Measurements from ENCODE around the gene KIAA1958. TPM values are rescaled to one million over a fixed set of nuclear protein-coding genes. Genes with fewer than 3 reads are reported as not detected.

Gene KIAA1958
- total RNA-seq, 1 experiment from 2014 or later = 28.6 TPM

DNA sequence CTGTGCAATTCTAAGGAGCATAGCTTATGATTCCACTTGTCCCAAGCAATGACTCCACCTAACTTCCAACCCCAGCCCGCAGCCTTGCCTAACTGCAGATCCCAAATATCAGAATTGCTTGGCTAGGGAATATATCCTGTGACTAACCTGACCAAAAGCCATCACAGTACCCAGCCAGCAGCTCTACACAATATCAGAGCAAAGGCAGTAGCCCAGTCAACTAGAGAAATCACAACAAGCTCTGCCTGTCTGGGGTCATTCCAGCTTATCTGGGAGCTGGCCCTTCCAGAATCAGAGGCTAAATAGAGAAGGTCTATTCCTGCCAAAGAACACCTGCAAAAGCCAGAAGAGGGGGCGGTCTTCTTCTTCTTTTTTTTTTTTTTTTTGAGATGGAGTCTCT is 9.3 kb upstream of the KIAA1958 start:
- CTCF ChIA-PET = no interaction called here
- Histone ChIP-seq H3K27me3 (replicated peaks; ENCODE audit: insufficient read depth, low read depth, low read length, poor library complexity) (no peaks in the 10 kb centered on the region), H3K27ac (ENCODE audit: low read depth, low read length, poor library complexity, severe bottlenecking) (no peak overlapping the region), H3K4me1 (ENCODE audit: insufficient read depth, low read length, poor library complexity, severe bottlenecking) (no peaks in the 10 kb centered on the region), H3K36me3 (ENCODE audit: insufficient read depth, low read length, poor library complexity, severe bottlenecking) (no peaks in the 10 kb centered on the region), H3K4me3 (ENCODE audit: low read depth, low read length, poor library complexity, severe bottlenecking) (no peak overlapping the region), H3K9me3 (ENCODE audit: low read depth, low read length, poor library complexity, severe bottlenecking) (no peaks in the 10 kb centered on the region)
- BruUV-seq (replicated peaks) = no TSS peak
- intact Hi-C loops (cut with micrococcal nuclease; ENCODE audit: unreplicated experiment) = no loop called here
- DNase-seq (ENCODE audit: low spot score) = no peak
- TF ChIP-seq EZH2 (IDR thresholded peaks at IDR 0.05; ENCODE audit: borderline replicate concordance, low read depth, low read length, poor library complexity, severe bottlenecking) = no peak
- TF ChIP-seq, protein P1, sequence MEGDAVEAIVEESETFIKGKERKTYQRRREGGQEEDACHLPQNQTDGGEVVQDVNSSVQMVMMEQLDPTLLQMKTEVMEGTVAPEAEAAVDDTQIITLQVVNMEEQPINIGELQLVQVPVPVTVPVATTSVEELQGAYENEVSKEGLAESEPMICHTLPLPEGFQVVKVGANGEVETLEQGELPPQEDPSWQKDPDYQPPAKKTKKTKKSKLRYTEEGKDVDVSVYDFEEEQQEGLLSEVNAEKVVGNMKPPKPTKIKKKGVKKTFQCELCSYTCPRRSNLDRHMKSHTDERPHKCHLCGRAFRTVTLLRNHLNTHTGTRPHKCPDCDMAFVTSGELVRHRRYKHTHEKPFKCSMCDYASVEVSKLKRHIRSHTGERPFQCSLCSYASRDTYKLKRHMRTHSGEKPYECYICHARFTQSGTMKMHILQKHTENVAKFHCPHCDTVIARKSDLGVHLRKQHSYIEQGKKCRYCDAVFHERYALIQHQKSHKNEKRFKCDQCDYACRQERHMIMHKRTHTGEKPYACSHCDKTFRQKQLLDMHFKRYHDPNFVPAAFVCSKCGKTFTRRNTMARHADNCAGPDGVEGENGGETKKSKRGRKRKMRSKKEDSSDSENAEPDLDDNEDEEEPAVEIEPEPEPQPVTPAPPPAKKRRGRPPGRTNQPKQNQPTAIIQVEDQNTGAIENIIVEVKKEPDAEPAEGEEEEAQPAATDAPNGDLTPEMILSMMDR (conservative IDR thresholded peaks at IDR 0.05; ENCODE audit: low read depth, low read length) = no peak
- POLR2A ChIA-PET (ENCODE audit: low non-redundant PET) = no interaction called here

GRCh38 chr9:112479221-112479620 is 7.4 kb upstream of the KIAA1958 start:
- Histone ChIP-seq H3K36me3 (ENCODE audit: insufficient read depth, low read length, poor library complexity, severe bottlenecking) (no peaks in the 10 kb centered on the region), H3K4me1 (ENCODE audit: insufficient read depth, low read length, poor library complexity, severe bottlenecking) (no peaks in the 10 kb centered on the region), H3K4me3 (ENCODE audit: low read depth, low read length, poor library complexity, severe bottlenecking) (no peak overlapping the region), H3K9me3 (ENCODE audit: low read depth, low read length, poor library complexity, severe bottlenecking) (no peaks in the 10 kb centered on the region), H3K27ac (ENCODE audit: low read depth, low read length, poor library complexity, severe bottlenecking) (no peak overlapping the region), H3K27me3 (replicated peaks; ENCODE audit: insufficient read depth, low read depth, low read length, poor library complexity) (no peaks in the 10 kb centered on the region)
- ChIA-PET CTCF (no interaction called here), POLR2A (ENCODE audit: low non-redundant PET) (no interaction called here)
- intact Hi-C loops (cut with micrococcal nuclease; ENCODE audit: unreplicated experiment) = no loop called here
- BruUV-seq (replicated peaks) = no TSS peak
- TF ChIP-seq, protein P1 (conservative IDR thresholded peaks at IDR 0.05; ENCODE audit: low read depth, low read length) = no peak
- no peak for TF ChIP-seq EZH2 (IDR thresholded peaks at IDR 0.05; ENCODE audit: borderline replicate concordance, low read depth, low read length, poor library complexity, severe bottlenecking)
- no peak for DNase-seq (ENCODE audit: low spot score)

DNA sequence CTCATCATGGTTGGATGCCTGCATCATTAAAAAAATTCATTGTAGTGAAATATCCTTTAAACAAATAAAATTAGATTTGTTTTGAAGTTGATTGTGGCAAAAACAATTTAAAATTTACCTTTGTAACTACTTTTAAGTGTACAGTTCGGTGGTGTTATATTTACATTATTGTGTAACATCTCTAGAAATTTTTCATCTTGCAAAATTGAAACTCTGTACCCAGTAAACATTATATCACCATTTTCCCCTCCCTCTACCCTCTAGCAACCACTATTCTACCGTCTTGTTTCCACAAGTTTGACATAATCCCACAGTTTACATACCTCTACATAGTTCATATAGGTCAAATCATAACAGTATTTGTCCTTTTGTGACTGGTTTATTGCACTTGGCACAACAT is 2.0 kb upstream of the KIAA1958 start:
- H3K9me3 ChIP-seq (ENCODE audit: low read depth, low read length, poor library complexity, severe bottlenecking) = no peaks in the 10 kb centered on the region
- intact Hi-C loops (cut with micrococcal nuclease; ENCODE audit: unreplicated experiment) = no loop called here
- H3K36me3 ChIP-seq (ENCODE audit: insufficient read depth, low read length, poor library complexity, severe bottlenecking) = no peaks in the 10 kb centered on the region
- ChIA-PET CTCF (no interaction called here), POLR2A (ENCODE audit: low non-redundant PET) (no interaction called here)
- DNase-seq (ENCODE audit: low spot score) = no peak
- no peak overlapping the region for H3K27ac ChIP-seq (ENCODE audit: low read depth, low read length, poor library complexity, severe bottlenecking)
- peaks cover 21% of the 10 kb centered on the region for H3K4me1 ChIP-seq (ENCODE audit: insufficient read depth, low read length, poor library complexity, severe bottlenecking)
- H3K27me3 ChIP-seq (replicated peaks; ENCODE audit: insufficient read depth, low read depth, low read length, poor library complexity) = no peaks in the 10 kb centered on the region
- BruUV-seq (replicated peaks) = no TSS peak
- no peak overlapping the region for H3K4me3 ChIP-seq (ENCODE audit: low read depth, low read length, poor library complexity, severe bottlenecking)
- no peak for TF ChIP-seq EZH2 (IDR thresholded peaks at IDR 0.05; ENCODE audit: borderline replicate concordance, low read depth, low read length, poor library complexity, severe bottlenecking)
- TF ChIP-seq, protein P1 (conservative IDR thresholded peaks at IDR 0.05; ENCODE audit: low read depth, low read length) = no peak
